GM12874 (cell line): Measurements from ENCODE around the gene ACSF3.

Experiments used
- CTCF ChIP-seq: IDR thresholded peaks from 2 replicates; pipeline ENCODE4 v1.5.1; 2011; ENCODE audit warnings: low read depth, mild to moderate bottlenecking, control low read depth, low read length, moderate library complexity; ENCODE audit not compliant: insufficient read depth

ACSF3 gene

DNA sequence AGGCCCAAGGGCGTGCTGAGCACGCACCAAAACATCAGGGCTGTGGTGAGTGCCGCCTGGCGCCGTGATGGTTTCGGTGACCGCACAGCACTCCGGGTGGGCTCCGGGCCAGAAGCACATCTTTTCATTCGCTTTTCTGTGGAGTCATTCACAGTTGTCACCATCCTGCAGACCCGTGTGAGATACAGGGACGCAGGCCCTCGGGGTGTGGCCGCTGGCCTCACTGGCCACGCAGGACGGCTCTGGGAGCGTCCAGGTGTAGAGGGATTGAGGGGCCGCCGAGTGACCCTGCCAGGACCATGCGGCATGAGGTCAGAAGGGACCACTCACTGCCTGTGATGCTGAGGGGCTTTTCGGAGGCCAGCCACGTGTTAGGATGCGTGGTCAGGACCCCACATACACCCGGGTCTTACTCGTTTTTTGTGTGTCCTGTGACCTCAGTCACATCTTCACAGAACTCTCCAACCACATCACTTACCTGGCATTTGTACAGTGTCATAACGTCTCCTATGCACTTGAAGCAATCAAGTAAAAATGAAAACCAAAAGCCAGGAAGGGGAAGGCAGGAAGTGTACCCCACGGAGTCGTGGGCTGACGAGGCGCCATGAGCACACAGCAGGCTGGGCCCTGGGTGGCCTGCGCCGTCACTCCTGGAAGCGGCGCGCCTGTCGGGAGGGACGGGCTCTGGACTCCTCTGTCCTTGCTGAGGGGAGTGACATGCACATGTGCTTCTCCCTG, 7.8 kb downstream of the ACSF3 start:
- no peak for TF ChIP-seq CTCF

DNA sequence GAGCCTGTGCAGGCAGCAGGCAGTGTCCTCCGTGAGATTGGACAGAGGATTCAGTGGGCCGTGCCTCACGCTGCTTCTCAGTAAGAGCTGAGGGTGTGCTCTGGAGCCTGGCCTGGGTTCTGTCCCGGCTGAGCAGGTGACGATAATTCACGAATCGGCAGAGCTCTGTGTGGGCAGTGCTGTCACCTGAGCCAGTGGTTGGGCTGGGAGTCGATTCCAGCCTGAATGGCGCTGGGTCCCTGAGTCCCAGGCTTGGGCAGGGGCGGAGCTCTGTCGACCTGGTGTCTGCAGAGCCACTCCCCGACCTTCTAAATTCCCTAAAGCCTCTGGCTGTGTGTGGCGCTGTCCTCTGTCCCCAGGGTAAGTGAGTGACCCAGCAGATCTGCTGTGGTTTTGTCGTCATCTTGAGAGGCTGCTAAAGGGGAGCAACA, 8.4 kb downstream of the ACSF3 start:
- no peak for TF ChIP-seq CTCF

DNA sequence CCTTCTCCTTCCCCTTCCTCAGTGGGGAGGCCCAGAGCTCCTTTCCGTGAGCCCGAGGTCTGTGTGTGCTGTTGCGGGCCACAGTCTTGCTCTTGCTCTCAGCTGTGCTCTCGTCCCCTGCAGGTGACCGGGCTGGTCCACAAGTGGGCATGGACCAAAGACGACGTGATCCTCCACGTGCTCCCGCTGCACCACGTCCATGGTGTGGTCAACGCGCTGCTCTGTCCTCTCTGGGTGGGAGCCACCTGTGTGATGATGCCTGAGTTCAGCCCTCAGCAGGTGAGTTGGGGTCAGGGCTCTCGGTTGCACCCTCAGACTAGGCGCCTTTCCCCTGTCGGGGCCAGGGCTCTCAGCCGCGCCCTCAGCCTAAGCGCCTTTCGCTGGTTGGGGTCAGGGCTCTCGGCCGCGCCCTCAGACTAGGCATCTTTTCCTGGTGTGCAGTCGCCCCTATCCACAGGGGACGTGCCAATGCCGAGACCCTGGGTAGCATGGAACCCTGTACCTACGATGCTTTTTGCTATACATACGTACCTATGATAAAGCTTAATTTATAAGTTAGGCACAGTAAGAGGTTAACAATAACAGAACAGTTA, 8.9 kb downstream of the ACSF3 start:
- TF ChIP-seq CTCF = no peak

GRCh38 chr16:89103156-89103555, 9.5 kb downstream of the ACSF3 start:
- TF ChIP-seq CTCF = no peak

DNA sequence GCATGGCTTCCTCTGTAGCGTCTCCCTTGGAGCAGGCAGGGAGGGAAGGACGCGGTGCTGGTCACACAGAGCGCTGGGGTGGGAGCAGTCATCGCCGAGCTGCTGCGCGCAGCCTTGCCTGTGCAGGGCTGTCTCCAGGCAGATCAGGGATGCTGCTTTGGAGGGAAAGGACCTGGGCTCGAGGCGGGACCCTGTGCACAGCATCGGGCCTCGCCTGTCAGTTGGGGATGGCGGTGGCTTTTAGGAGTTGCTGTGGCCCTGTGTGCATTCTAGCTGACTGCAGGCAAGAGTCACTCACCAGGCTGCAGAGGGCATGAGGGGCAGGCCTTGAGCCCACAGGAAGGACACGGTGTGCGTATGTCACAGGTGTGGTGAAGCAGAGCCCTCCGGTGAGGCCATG, 10.1 kb downstream of the ACSF3 start:
- TF ChIP-seq CTCF = no peak

DNA sequence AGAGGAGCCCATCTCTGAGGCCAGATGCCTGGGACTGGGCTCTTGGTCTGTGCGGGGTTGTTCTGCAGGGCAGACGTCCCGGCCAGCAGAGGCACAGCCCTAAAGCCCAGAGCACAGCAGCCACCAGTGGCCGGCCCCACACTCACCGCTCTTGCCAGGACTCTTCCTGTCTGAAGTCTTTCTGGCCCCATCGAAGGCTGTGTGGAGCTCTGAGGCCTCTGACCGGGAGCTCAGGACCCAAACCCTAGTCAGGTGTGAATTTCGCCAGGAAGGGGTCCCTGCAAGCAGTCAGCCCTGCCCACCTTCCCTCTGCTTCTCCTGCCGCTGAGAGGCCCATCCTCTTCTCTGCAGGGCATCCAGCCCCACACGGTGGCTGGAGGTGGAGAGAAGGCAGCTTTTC, 10.7 kb downstream of the ACSF3 start:
- no peak for TF ChIP-seq CTCF

DNA sequence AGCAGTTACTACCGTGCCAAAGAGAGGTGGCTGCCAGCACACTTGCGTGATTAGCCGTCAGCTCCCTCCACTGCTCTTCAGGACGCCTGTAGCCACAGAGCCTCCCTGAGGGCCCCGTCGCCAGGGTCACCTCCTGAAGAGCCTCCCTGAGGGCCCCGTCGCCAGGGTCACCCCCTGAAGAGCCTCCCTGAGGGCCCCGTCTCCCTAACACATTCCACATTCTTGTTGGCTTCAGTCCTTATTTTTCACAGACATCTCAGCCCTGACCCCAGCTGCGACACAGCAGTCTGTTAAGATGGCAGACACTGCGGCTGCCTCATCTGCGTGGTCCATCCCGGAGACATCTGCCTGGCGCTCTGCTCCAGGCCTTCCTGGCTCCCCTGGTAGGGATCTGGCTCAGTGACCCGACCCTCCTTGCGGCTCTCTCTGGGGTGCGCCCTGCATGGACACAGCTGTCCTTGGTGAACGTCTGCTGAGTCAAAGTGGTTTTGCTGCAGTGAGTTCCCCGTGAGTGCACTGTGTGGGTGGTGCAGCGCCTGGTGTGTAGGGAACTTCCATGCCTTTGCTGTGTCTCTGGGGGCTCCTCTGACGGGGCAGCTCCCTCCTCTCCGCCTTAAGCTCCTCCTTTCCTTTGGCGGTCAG, 11.4 kb downstream of the ACSF3 start:
- no peak for TF ChIP-seq CTCF
